Epithelial cell of proximal tubule (primary cell): ENCODE data around the gene GREB1. TPM values are rescaled to one million over a fixed set of nuclear protein-coding genes. Genes with fewer than 3 reads are reported as not detected.

Experiments used
- DNase-seq: peaks from one replicate; pipeline ENCODE4 v3.0.0-alpha.2; 2011; ENCODE audit warnings: low read depth
- H3K4me3 ChIP-seq: 2 replicates; pipeline ENCODE4 v1.5.1; 2011; ENCODE audit warnings: low read depth, mild to moderate bottlenecking, low read length
- CTCF ChIP-seq: conservative IDR thresholded peaks from 2 replicates; pipeline ENCODE4 v1.5.1; 2012; ENCODE audit warnings: low read depth, mild to moderate bottlenecking, low read length
- total RNA-seq: library from RNA; depleted of rRNA; stranded (reverse); fragments of >200 nt; gene quantifications from 2 replicates; pipeline ENCODE4 v1.2.3, GENCODE V29; 2015

Gene GREB1
- total RNA-seq, 1 donor from 2014 or later: 0.12 TPM

DNA sequence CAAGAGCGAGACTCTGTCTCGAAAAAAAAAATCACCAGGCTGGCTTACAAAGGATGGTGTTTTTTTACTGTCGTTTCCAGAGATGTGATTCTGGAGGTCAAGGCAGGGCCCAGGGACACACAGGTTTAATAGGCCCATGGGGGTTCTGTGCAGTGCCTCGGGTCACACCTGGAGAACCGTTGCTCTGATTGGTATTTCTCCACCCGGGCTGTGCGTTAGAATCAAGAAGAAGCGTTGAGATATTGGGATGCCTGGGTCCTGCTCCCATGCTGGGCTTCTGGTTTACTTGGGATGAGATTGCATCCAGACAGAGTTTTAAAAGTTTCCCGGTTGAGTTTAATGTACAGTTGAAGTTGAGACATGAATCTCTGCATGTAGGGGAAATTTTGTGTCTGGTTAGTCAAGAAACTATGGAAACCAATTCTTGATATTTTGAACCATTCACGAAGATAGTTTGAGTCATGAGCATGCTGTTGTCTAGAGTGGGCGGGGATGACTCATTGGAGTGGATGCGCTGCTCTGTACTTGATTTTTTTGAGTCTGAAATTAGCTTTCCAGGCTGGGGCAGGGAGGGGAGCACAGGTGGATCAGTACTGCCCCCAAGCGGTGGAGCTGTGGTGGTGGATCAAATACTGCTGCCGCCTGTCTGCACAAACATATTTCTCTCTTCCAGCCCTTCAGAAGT lies 50.1 kb downstream of the GREB1 start:
- H3K4me3 ChIP-seq: no peak overlapping the region
- TF ChIP-seq CTCF: peak; percentile 97
- peak; percentile 61 for DNase-seq

- no peak for DNase-seq
Measured at GRCh38 chr2:11584525-11585056, 50.7 kb downstream of the GREB1 start.

GRCh38 chr2:11585071-11585470 lies 51.2 kb downstream of the GREB1 start:
- no peak for TF ChIP-seq CTCF
- no peak overlapping the region for H3K4me3 ChIP-seq
- DNase-seq: no peak

More at GRCh38 chr2:11584525-11585056, 50.7 kb downstream of the GREB1 start:
- no peak for TF ChIP-seq CTCF
- no peak overlapping the region for H3K4me3 ChIP-seq

GRCh38 chr2:11588228-11589110 lies 54.6 kb downstream of the GREB1 start:
- no peak for TF ChIP-seq CTCF
- DNase-seq: no peak
- no peak overlapping the region for H3K4me3 ChIP-seq

GRCh38 chr2:11589316-11589940 lies 55.6 kb downstream of the GREB1 start:
- no peak overlapping the region for H3K4me3 ChIP-seq
- TF ChIP-seq CTCF: peak; percentile 29
- no peak for DNase-seq

- DNase-seq: no peak
- TF ChIP-seq CTCF: no peak
- H3K4me3 ChIP-seq: no peak overlapping the region
Measured at GRCh38 chr2:11590193-11590592, 56.3 kb downstream of the GREB1 start.
